Naive thymus-derived CD4-positive, alpha-beta T cell (primary cell): ENCODE data around the gene DNM3. TPM values are rescaled to one million over a fixed set of nuclear protein-coding genes. Genes with fewer than 3 reads are reported as not detected.

Experiments
- ATAC-seq: fragments of 150-1000 bp; cut with Tn5 transposase; 2 replicates; pipeline ENCODE4 v1.10.0; 2021; ENCODE audit warnings: mild to moderate bottlenecking, moderate library complexity
- CTCF ChIA-PET: fragments of 350-600 bp; sonication (Branson Sonifier 250); formaldehyde crosslinking; loops from one replicate; lab custom pipeline; 2021; ENCODE audit warnings: antibody characterized with exemption; lab: Charles Lee
- POLR2A ChIA-PET: fragments of 350-600 bp; sonication (Branson Sonifier 250); formaldehyde crosslinking; loops from one replicate; lab custom pipeline; 2021; ENCODE audit warnings: antibody characterized with exemption, inconsistent platforms; lab: Charles Lee
- DNase-seq, 9 donors: peaks; one replicate each; pipeline versions ENCODE4 v3.0.0 to v3.0.0-alpha.2; 2020 to 2022; ENCODE audit warnings: mixed read lengths in 1 of 9
- H3K27ac ChIP-seq: one replicate; pipeline ENCODE4 v1.7.0; 2013; ENCODE audit warnings: mild to moderate bottlenecking, low read depth, low read length, moderate library complexity
- H3K27me3 ChIP-seq, 2 donors: one replicate each; pipeline ENCODE4 v1.7.0; 2013; ENCODE audit warnings: low read length in 2 of 2, mild to moderate bottlenecking in 2 of 2, moderate library complexity in 2 of 2; ENCODE audit not compliant: control insufficient read depth in 2 of 2, insufficient read depth in 2 of 2
- H3K36me3 ChIP-seq, 3 experiments: 1 replicate in 2 of 3; 2 replicates in 1 of 3; pipeline ENCODE4 v1.7.0; 2013; ENCODE audit warnings: low read length in 3 of 3, mild to moderate bottlenecking in 3 of 3, moderate library complexity in 1 of 3; ENCODE audit not compliant: insufficient read depth in 3 of 3, control insufficient read depth in 2 of 3
- H3K4me1 ChIP-seq, 2 donors: one replicate each; pipeline ENCODE4 v1.7.0; 2013; ENCODE audit warnings: low read length in 2 of 2, mild to moderate bottlenecking in 2 of 2, moderate library complexity in 1 of 2; ENCODE audit not compliant: control insufficient read depth in 2 of 2, insufficient read depth in 2 of 2
- H3K4me3 ChIP-seq: 2 replicates; pipeline ENCODE4 v1.7.0; 2013; ENCODE audit warnings: mild to moderate bottlenecking, low read length
- H3K9me3 ChIP-seq, 3 experiments: 1 replicate in 2 of 3; 2 replicates in 1 of 3; pipeline ENCODE4 v1.7.0; 2013; ENCODE audit warnings: low read length in 3 of 3; ENCODE audit not compliant: control insufficient read depth in 2 of 3
- H3K27ac Mint-ChIP-seq, 9 donors: one replicate each; pipeline ENCODE4 v1.8.0; 2020 to 2022; ENCODE audit warnings: mixed read lengths in 9 of 9, mild to moderate bottlenecking in 8 of 9, moderate library complexity in 5 of 9, inconsistent platforms in 2 of 9
- H3K27me3 Mint-ChIP-seq, 5 donors: one replicate each; pipeline ENCODE4 v1.8.0; 2021 to 2022; ENCODE audit warnings: mixed read lengths in 5 of 5, mild to moderate bottlenecking in 1 of 5
- H3K36me3 Mint-ChIP-seq, 5 donors: one replicate each; pipeline ENCODE4 v1.8.0; 2020 to 2022; ENCODE audit warnings: mixed read lengths in 5 of 5, mild to moderate bottlenecking in 3 of 5, inconsistent platforms in 1 of 5
- H3K4me1 Mint-ChIP-seq, 7 donors: one replicate each; pipeline ENCODE4 v1.8.0; 2020 to 2022; ENCODE audit warnings: mixed read lengths in 7 of 7, mild to moderate bottlenecking in 3 of 7, inconsistent platforms in 1 of 7
- H3K4me3 Mint-ChIP-seq, 10 donors: one replicate each; pipeline ENCODE4 v1.8.0; 2020 to 2022; ENCODE audit warnings: mild to moderate bottlenecking in 10 of 10, mixed read lengths in 10 of 10, moderate library complexity in 6 of 10, inconsistent platforms in 2 of 10
- H3K9me3 Mint-ChIP-seq, 11 donors: one replicate each; pipeline ENCODE4 v1.8.0; 2020 to 2022; ENCODE audit warnings: mixed read lengths in 11 of 11, mild to moderate bottlenecking in 4 of 11, inconsistent platforms in 1 of 11, moderate library complexity in 1 of 11
- intact Hi-C, 2 donors: fragments of 100-400 bp; cut with micrococcal nuclease; formaldehyde crosslinking; loops; one replicate each; pipeline ENCODE4 v1.15.1; 2023
- polyA plus RNA-seq, 2 donors: library from polyadenylated mRNA; unstranded; fragments of 300-500 nt; fragmentation: Illumina TruSeq; gene quantifications; one replicate each; pipeline ENCODE4 v1.2.3, GENCODE V29; 2021
- total RNA-seq, 6 experiments: library from RNA in 5 of 6; stranded (reverse) in 5 of 6; gene quantifications; 1 replicate in 5 of 6; 2 replicates in 1 of 6; pipeline ENCODE4 v1.2.3 and lab custom pipeline; 2021 to 2026

DNM3 gene
- total and polyA plus RNA-seq, 7 experiments from 2014 or later = 1.2 to 2.5 (median 2.0) TPM

DNA sequence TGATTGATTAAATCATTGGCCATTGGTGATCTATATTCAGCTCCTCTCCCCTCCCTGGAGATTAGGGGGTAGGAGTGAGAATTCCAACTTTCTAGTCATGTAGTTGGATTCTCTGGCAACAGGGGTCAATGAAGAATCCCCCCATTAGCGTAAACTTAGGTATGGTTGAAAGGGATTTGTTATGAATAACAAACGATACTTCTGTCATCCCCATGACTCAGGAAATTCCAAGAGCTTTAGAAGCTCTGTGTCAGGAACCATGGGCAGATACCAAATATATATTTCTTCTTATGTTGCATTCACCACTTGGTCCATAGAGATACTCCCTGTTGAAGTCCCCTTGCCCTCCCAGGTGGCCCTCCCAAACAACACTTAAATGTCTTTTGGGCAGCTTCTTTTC is 124.5 kb downstream of the DNM3 start:
- peaks cover 0 to 14% (median 0%) of the 10 kb centered on the region in 5 donors for H3K27me3 Mint-ChIP-seq
- POLR2A ChIA-PET = interaction anchor here (0.5 kb wide), 1 partner anchor 109 kb away, joined by 5 read pairs; no protein-coding TSS in a partner anchor

DNA sequence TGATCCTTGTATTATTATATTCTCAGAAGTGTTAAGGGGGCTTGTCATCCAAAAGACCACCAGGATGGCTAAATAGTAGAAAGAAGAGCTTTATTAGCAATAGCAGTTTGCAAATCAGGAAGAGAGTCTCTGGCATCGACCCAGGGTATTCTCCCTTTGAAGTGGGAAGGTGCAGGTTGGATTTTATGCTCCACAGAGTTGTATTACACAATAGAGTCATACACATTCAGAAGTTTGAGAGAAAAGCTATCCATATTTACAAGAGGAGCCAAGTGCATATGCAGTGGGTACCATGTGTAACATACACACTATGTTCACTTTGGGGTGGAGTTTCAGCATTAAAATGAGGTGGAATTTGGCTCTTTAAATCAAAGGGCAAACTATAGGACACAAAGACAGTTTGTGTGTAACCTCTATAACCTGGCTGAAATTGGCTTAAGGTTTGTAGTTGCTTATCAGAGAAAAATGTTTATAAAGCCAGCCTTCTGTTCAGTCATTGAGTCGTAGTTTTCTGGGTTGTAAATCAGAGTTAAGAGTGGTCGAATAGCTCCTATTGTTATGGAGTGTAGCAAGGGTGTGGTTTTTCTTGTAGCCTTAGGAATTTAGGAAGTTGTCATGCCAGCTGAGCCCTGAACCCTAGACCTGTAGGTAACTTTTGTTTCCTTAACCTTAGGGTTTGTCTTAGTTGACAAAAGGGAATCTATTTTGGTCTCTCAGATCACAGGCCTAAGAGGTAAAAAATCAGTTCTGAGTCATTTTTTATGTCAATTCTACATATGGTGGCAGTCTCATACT is 125.3 kb downstream of the DNM3 start:
- ATAC-seq (no peak), DNase-seq (no peak)
- Mint-ChIP-seq H3K4me1 (peaks cover 0 to 6% (median 0%) of the 10 kb centered on the region in 7 donors), H3K27ac (no peak overlapping the region), H3K9me3 (peaks cover 0 to 1% (median 0%) of the 10 kb centered on the region in 11 donors), H3K27me3 (peaks cover 0 to 14% (median 0%) of the 10 kb centered on the region in 5 donors), H3K36me3 (no peaks in the 10 kb centered on the region), H3K4me3 (no peak overlapping the region)
- POLR2A ChIA-PET = interaction anchor here (0.5 kb wide), 1 partner anchor 108 kb away, joined by 5 read pairs; no protein-coding TSS in a partner anchor
- no peak overlapping the region for H3K4me3 ChIP-seq
- H3K4me1 ChIP-seq = no peaks in the 10 kb centered on the region
- H3K27me3 ChIP-seq = no peaks in the 10 kb centered on the region
- CTCF ChIA-PET = no interaction called here
- H3K27ac ChIP-seq = no peak overlapping the region
- intact Hi-C loops = no loop called here
- H3K36me3 ChIP-seq = no peaks in the 10 kb centered on the region
- no peaks in the 10 kb centered on the region for H3K9me3 ChIP-seq

More for the DNA sequence above, 124.5 kb downstream of the DNM3 start:
- no peak overlapping the region for H3K4me3 ChIP-seq
- H3K27ac ChIP-seq = no peak overlapping the region
- peaks cover 0 to 6% (median 0%) of the 10 kb centered on the region in 7 donors for H3K4me1 Mint-ChIP-seq
- H3K27ac Mint-ChIP-seq = no peak overlapping the region
- H3K9me3 Mint-ChIP-seq = peaks cover 0 to 1% (median 0%) of the 10 kb centered on the region in 11 donors
- no peak for DNase-seq
- H3K27me3 ChIP-seq = no peaks in the 10 kb centered on the region
- no peak for ATAC-seq
- no peaks in the 10 kb centered on the region for H3K9me3 ChIP-seq
- CTCF ChIA-PET = interaction anchor here (0.6 kb wide), 1 partner anchor 27 kb away, joined by 3 read pairs; no protein-coding TSS in a partner anchor
- H3K36me3 ChIP-seq = no peaks in the 10 kb centered on the region
- intact Hi-C loops = no loop called here
- H3K4me1 ChIP-seq = no peaks in the 10 kb centered on the region
- no peaks in the 10 kb centered on the region for H3K36me3 Mint-ChIP-seq
- H3K4me3 Mint-ChIP-seq = no peak overlapping the region

GRCh38 chr1:171969226-171969625 is 127.9 kb downstream of the DNM3 start:
- no peak overlapping the region for H3K4me3 Mint-ChIP-seq
- no peaks in the 10 kb centered on the region for H3K27me3 ChIP-seq
- DNase-seq = no peak
- ChIA-PET POLR2A (no interaction called here), CTCF (no interaction called here)
- H3K9me3 Mint-ChIP-seq = peaks cover 0 to 1% (median 0%) of the 10 kb centered on the region in 11 donors
- no peaks in the 10 kb centered on the region for H3K9me3 ChIP-seq
- intact Hi-C loops = no loop called here
- H3K4me1 Mint-ChIP-seq = peaks cover 0 to 4% (median 0%) of the 10 kb centered on the region in 7 donors
- no peak overlapping the region for H3K27ac Mint-ChIP-seq
- H3K27me3 Mint-ChIP-seq = peaks cover 0 to 19% (median 0%) of the 10 kb centered on the region in 5 donors
- no peak for ATAC-seq
- H3K36me3 Mint-ChIP-seq = no peaks in the 10 kb centered on the region
- H3K4me1 ChIP-seq = no peaks in the 10 kb centered on the region
- no peak overlapping the region for H3K4me3 ChIP-seq
- no peaks in the 10 kb centered on the region for H3K36me3 ChIP-seq
- no peak overlapping the region for H3K27ac ChIP-seq

- Histone ChIP-seq H3K27ac (no peak overlapping the region), H3K36me3 (no peaks in the 10 kb centered on the region), H3K4me1 (no peaks in the 10 kb centered on the region), H3K9me3 (no peaks in the 10 kb centered on the region), H3K4me3 (no peak overlapping the region), H3K27me3 (no peaks in the 10 kb centered on the region)
- peaks cover 0 to 21% (median 0%) of the 10 kb centered on the region in 5 donors for H3K27me3 Mint-ChIP-seq
- no peak overlapping the region for H3K4me3 Mint-ChIP-seq
- peaks cover 0 to 1% (median 0%) of the 10 kb centered on the region in 11 donors for H3K9me3 Mint-ChIP-seq
- no peak overlapping the region for H3K27ac Mint-ChIP-seq
- DNase-seq (no peak), ATAC-seq (no peak)
- peaks cover 0 to 4% (median 0%) of the 10 kb centered on the region in 7 donors for H3K4me1 Mint-ChIP-seq
- H3K36me3 Mint-ChIP-seq = no peaks in the 10 kb centered on the region
- intact Hi-C loops = loop anchor here in 1 of 2 donors (5.0 kb wide), 1 partner anchor 158 kb away; no protein-coding TSS in a partner anchor
- POLR2A ChIA-PET = no interaction called here
- CTCF ChIA-PET = no interaction called here
These were observed 128.5 kb downstream of the DNM3 start for GRCh38 chr1:171969813-171970212.

GRCh38 chr1:171972846-171973245 is 131.5 kb downstream of the DNM3 start:
- no peak for ATAC-seq
- intact Hi-C loops = loop anchor here in 1 of 2 donors (5.0 kb wide), 1 partner anchor 161 kb away; no protein-coding TSS in a partner anchor

GRCh38 chr1:171973421-171973820 is 132.1 kb downstream of the DNM3 start:
- DNase-seq (no peak), ATAC-seq (no peak)
- Histone ChIP-seq H3K4me1 (no peaks in the 10 kb centered on the region), H3K9me3 (no peaks in the 10 kb centered on the region), H3K27ac (no peak overlapping the region), H3K4me3 (no peak overlapping the region), H3K36me3 (no peaks in the 10 kb centered on the region), H3K27me3 (no peaks in the 10 kb centered on the region)
- Mint-ChIP-seq H3K4me3 (no peak overlapping the region), H3K27me3 (peaks cover 0 to 13% (median 0%) of the 10 kb centered on the region in 5 donors), H3K36me3 (peaks cover 0 to 8% (median 0%) of the 10 kb centered on the region in 5 donors), H3K9me3 (peaks cover 0 to 6% (median 0%) of the 10 kb centered on the region in 11 donors), H3K4me1 (no peaks in the 10 kb centered on the region), H3K27ac (no peak overlapping the region)
- intact Hi-C loops = loop anchor here in 1 of 2 donors (5.0 kb wide), 1 partner anchor 161 kb away; no protein-coding TSS in a partner anchor
- CTCF ChIA-PET = no interaction called here
- POLR2A ChIA-PET = no interaction called here

More at GRCh38 chr1:171972846-171973245, 131.5 kb downstream of the DNM3 start:
- no peak for DNase-seq
- Mint-ChIP-seq H3K27ac (no peak overlapping the region), H3K36me3 (peaks cover 0 to 8% (median 0%) of the 10 kb centered on the region in 5 donors), H3K4me3 (no peak overlapping the region), H3K9me3 (peaks cover 0 to 6% (median 0%) of the 10 kb centered on the region in 11 donors), H3K27me3 (peaks cover 0 to 19% (median 0%) of the 10 kb centered on the region in 5 donors), H3K4me1 (no peaks in the 10 kb centered on the region)
- H3K4me3 ChIP-seq = no peak overlapping the region
- H3K9me3 ChIP-seq = no peaks in the 10 kb centered on the region
- H3K27me3 ChIP-seq = no peaks in the 10 kb centered on the region
- no peak overlapping the region for H3K27ac ChIP-seq
- POLR2A ChIA-PET = no interaction called here
- no peaks in the 10 kb centered on the region for H3K4me1 ChIP-seq
- no peaks in the 10 kb centered on the region for H3K36me3 ChIP-seq
- CTCF ChIA-PET = no interaction called here
